Liver (tissue), 9 donors: ENCODE data around the gene OSMR. TPM values are rescaled to one million over a fixed set of nuclear protein-coding genes. Genes with fewer than 3 reads are reported as not detected.

Source experiments
- DNase-seq: peaks from one replicate; pipeline ENCODE4 v3.0.0-alpha.2; 2017; ENCODE audit warnings: low spot score
- H3K27ac ChIP-seq, 2 donors: one replicate each; pipeline ENCODE4 v1.7.0; 2013; ENCODE audit warnings: inconsistent platforms in 2 of 2, low read length in 2 of 2, control low read depth in 1 of 2, low read depth in 1 of 2, mild to moderate bottlenecking in 1 of 2
- H3K27me3 ChIP-seq, 4 donors: one replicate each; pipeline versions ENCODE4 v1.6.1 to v1.7.0; 2013; ENCODE audit warnings: low read length in 3 of 4, inconsistent platforms in 1 of 4, mild to moderate bottlenecking in 1 of 4, moderate library complexity in 1 of 4; ENCODE audit not compliant: control insufficient read depth in 4 of 4, insufficient read depth in 4 of 4
- H3K36me3 ChIP-seq, 4 donors: one replicate each; pipeline versions ENCODE4 v1.6.1 to v1.7.0; 2013; ENCODE audit warnings: low read length in 3 of 4, mild to moderate bottlenecking in 3 of 4, low read depth in 1 of 4, moderate library complexity in 1 of 4; ENCODE audit not compliant: control insufficient read depth in 4 of 4, insufficient read depth in 3 of 4
- H3K4me1 ChIP-seq, 4 donors: one replicate each; pipeline versions ENCODE4 v1.6.1 to v1.7.0; 2013; ENCODE audit warnings: low read length in 3 of 4, mild to moderate bottlenecking in 3 of 4, moderate library complexity in 1 of 4; ENCODE audit not compliant: control insufficient read depth in 4 of 4, insufficient read depth in 4 of 4
- H3K4me3 ChIP-seq, 3 donors: one replicate each; pipeline versions ENCODE4 v1.6.1 to v1.7.0; 2013; ENCODE audit warnings: low read length in 3 of 3, control low read depth in 1 of 3, low read depth in 1 of 3, mild to moderate bottlenecking in 1 of 3
- H3K9ac ChIP-seq, 2 donors: one replicate each; pipeline ENCODE4 v1.7.0; 2013; ENCODE audit warnings: low read length in 2 of 2, mild to moderate bottlenecking in 2 of 2, moderate library complexity in 2 of 2, control low read depth in 1 of 2, low read depth in 1 of 2
- H3K9me3 ChIP-seq, 4 donors: one replicate each; pipeline versions ENCODE4 v1.6.1 to v1.7.0; 2013; ENCODE audit warnings: low read length in 3 of 4; ENCODE audit not compliant: control insufficient read depth in 4 of 4
- ATF3 ChIP-seq: IDR thresholded peaks from 2 replicates; pipeline ENCODE4 v1.6.1; 2016; ENCODE audit warnings: antibody characterized with exemption
- EGR1 ChIP-seq, 2 donors: IDR thresholded peaks; 2 replicates each; pipeline ENCODE4 v1.6.1; 2016 to 2018; ENCODE audit warnings: antibody characterized with exemption in 2 of 2, low read depth in 2 of 2
- GABPA ChIP-seq, 2 donors: IDR thresholded peaks in 1 of 2; conservative IDR thresholded peaks in 1 of 2; 2 replicates each; pipeline ENCODE4 v1.6.1; 2016; ENCODE audit warnings: antibody characterized with exemption in 2 of 2, mild to moderate bottlenecking in 1 of 2, moderate library complexity in 1 of 2
- HNF4A ChIP-seq, 2 donors: conservative IDR thresholded peaks; 2 replicates each; pipeline ENCODE4 v1.6.1; 2016; ENCODE audit warnings: antibody characterized with exemption in 2 of 2, mild to moderate bottlenecking in 2 of 2
- JUND ChIP-seq, 2 donors: IDR thresholded peaks; 2 replicates each; pipeline ENCODE4 v1.6.1; 2016; ENCODE audit warnings: antibody characterized with exemption in 2 of 2
- NR2F2 ChIP-seq: IDR thresholded peaks from 2 replicates; pipeline ENCODE4 v1.6.1; 2016; ENCODE audit warnings: antibody characterized with exemption
- SP1 ChIP-seq: IDR thresholded peaks from 2 replicates; pipeline ENCODE4 v1.6.1; 2018; ENCODE audit warnings: antibody characterized with exemption, mild to moderate bottlenecking
- TAF1 ChIP-seq: conservative IDR thresholded peaks from 2 replicates; pipeline ENCODE4 v1.6.1; 2016; ENCODE audit warnings: antibody characterized with exemption, mild to moderate bottlenecking
- YY1 ChIP-seq: IDR thresholded peaks from 2 replicates; pipeline ENCODE4 v1.6.1; 2016; ENCODE audit warnings: antibody characterized with exemption, mild to moderate bottlenecking
- ZBTB33 ChIP-seq: IDR thresholded peaks from 2 replicates; pipeline ENCODE4 v1.6.1; 2016; ENCODE audit warnings: antibody characterized with exemption
- WGBS: extraction: QIAGEN DNeasy Blood & Tissue Kit; methylation state at CpG from one replicate; pipeline ENCODE4 v1.1.7; 2013; 5-methylcytosine and 5-hydroxymethylcytosine counted together
- polyA plus RNA-seq, 2 donors: library from polyadenylated mRNA; stranded (reverse) in 1 of 2; unstranded in 1 of 2; fragments of 200-250 nt in 1 of 2; fragments of >200 nt in 1 of 2; fragmentation: Nextera tagmentation in 1 of 2; extraction: Ambion mirVana in 1 of 2; gene quantifications; one replicate each; pipeline versions ENCODE4 v1.2.1 to v1.2.3, GENCODE V29; 2013 to 2015
- total RNA-seq, 2 donors: library from RNA; depleted of rRNA; stranded (reverse); fragments of >200 nt; gene quantifications; one replicate each; pipeline ENCODE4 v1.2.3, GENCODE V29; 2014
- TF ChIP-seq, protein P1 (sequence below): IDR thresholded peaks from 2 replicates; pipeline ENCODE4 v1.6.1; 2016; ENCODE audit warnings: antibody characterized with exemption, mild to moderate bottlenecking
- TF ChIP-seq, protein P2 (sequence below): fragments of 150-350 bp; IDR thresholded peaks from 2 replicates; pipeline ENCODE4 v1.5.1; 2017; ENCODE audit warnings: improper control_type of control experiment, low read depth, low read length; ENCODE audit not compliant: missing input control
- TF ChIP-seq, protein P3 (sequence below): IDR thresholded peaks from 2 replicates; pipeline ENCODE4 v1.6.1; 2016; ENCODE audit warnings: antibody characterized with exemption
- donor health status: healthy.
- donor health status: healthy.
- donor health status: healthy.
- donor health status: healthy.
- donor health status: healthy.

Gene OSMR
- total and polyA plus RNA-seq, 4 donors, result 4.3 to 34.5 (median 11.7) TPM

GRCh38 chr5:38941912-38942311 is 96.1 kb downstream of the OSMR start:
- Histone ChIP-seq H3K4me3 (no peak overlapping the region), H3K27ac (no peak overlapping the region), H3K27me3 (no peaks in the 10 kb centered on the region), H3K9me3 (no peaks in the 10 kb centered on the region), H3K4me1 (no peaks in the 10 kb centered on the region), H3K36me3 (peaks cover 6 to 54% (median 32%) of the 10 kb centered on the region in 4 donors), H3K9ac (no peak overlapping the region)
- TF ChIP-seq JUND (IDR thresholded peaks at IDR 0.05) (no peak), YY1 (no peak)
- TF ChIP-seq, protein P1, sequence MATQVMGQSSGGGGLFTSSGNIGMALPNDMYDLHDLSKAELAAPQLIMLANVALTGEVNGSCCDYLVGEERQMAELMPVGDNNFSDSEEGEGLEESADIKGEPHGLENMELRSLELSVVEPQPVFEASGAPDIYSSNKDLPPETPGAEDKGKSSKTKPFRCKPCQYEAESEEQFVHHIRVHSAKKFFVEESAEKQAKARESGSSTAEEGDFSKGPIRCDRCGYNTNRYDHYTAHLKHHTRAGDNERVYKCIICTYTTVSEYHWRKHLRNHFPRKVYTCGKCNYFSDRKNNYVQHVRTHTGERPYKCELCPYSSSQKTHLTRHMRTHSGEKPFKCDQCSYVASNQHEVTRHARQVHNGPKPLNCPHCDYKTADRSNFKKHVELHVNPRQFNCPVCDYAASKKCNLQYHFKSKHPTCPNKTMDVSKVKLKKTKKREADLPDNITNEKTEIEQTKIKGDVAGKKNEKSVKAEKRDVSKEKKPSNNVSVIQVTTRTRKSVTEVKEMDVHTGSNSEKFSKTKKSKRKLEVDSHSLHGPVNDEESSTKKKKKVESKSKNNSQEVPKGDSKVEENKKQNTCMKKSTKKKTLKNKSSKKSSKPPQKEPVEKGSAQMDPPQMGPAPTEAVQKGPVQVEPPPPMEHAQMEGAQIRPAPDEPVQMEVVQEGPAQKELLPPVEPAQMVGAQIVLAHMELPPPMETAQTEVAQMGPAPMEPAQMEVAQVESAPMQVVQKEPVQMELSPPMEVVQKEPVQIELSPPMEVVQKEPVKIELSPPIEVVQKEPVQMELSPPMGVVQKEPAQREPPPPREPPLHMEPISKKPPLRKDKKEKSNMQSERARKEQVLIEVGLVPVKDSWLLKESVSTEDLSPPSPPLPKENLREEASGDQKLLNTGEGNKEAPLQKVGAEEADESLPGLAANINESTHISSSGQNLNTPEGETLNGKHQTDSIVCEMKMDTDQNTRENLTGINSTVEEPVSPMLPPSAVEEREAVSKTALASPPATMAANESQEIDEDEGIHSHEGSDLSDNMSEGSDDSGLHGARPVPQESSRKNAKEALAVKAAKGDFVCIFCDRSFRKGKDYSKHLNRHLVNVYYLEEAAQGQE, result no peak
- no peak for DNase-seq
- 95% methylated on average over 2 of the region's 2 CpGs for WGBS

DNA sequence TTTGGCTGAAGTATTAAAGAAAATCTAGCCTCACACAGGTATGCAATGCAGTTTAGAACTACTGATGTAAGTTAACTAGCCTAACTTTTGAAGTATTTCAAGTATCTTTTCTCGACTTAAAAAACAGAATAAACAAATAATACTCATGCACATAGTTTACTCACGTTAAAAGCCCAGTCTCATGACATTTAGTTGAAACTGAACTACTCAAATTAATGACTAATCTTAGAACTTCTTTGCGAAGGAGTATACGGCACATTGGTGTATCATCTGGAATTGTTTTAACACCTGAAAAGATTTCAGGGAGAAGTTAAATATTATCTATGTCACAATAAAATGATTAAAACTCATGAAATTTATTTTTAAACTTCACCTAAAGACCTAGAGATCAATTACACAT is 98.5 kb downstream of the OSMR start:
- Histone ChIP-seq H3K36me3 (peaks cover 6 to 62% (median 39%) of the 10 kb centered on the region in 4 donors), H3K27me3 (no peaks in the 10 kb centered on the region)
- 94% methylated on average over 4 of the region's 4 CpGs for WGBS

DNA sequence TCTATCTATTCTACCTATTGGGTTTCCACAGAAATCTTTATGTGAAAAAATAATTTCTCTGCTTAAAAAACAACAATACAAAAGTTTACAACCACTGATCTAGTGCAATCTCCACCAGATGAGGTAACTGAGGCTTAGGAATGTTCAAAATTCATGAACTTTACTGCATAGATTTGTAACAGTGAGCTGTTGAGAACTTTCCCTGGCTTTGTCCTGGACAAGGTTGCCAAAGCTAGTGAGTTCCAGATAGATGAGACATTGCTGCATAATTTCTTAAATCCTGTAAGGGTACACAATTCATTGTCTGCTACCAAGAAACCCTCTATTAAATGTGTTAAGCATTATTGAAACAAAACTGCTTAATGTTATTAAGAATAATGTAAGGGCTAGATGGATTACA is 102.7 kb downstream of the OSMR start:
- DNase-seq, result no peak
- Histone ChIP-seq H3K36me3 (peaks cover 9 to 73% (median 56%) of the 10 kb centered on the region in 4 donors), H3K4me3 (no peak overlapping the region), H3K27ac (no peak overlapping the region), H3K9ac (no peak overlapping the region), H3K9me3 (no peaks in the 10 kb centered on the region), H3K27me3 (no peaks in the 10 kb centered on the region), H3K4me1 (no peaks in the 10 kb centered on the region)
- TF ChIP-seq YY1 (no peak), ZBTB33 (no peak), HNF4A (conservative IDR thresholded peaks at IDR 0.05) (no peak), EGR1 (IDR thresholded peaks at IDR 0.05; ENCODE audit: low read depth in 2 of 2) (no peak), GABPA (IDR thresholded peaks at IDR 0.05 in 1 of 2, conservative IDR thresholded peaks at IDR 0.05 in 1 of 2) (no peak), ATF3 (no peak)
- TF ChIP-seq, protein P1, result no peak
- TF ChIP-seq, protein P2, sequence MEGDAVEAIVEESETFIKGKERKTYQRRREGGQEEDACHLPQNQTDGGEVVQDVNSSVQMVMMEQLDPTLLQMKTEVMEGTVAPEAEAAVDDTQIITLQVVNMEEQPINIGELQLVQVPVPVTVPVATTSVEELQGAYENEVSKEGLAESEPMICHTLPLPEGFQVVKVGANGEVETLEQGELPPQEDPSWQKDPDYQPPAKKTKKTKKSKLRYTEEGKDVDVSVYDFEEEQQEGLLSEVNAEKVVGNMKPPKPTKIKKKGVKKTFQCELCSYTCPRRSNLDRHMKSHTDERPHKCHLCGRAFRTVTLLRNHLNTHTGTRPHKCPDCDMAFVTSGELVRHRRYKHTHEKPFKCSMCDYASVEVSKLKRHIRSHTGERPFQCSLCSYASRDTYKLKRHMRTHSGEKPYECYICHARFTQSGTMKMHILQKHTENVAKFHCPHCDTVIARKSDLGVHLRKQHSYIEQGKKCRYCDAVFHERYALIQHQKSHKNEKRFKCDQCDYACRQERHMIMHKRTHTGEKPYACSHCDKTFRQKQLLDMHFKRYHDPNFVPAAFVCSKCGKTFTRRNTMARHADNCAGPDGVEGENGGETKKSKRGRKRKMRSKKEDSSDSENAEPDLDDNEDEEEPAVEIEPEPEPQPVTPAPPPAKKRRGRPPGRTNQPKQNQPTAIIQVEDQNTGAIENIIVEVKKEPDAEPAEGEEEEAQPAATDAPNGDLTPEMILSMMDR, result no peak

More for the DNA sequence above, 98.5 kb downstream of the OSMR start:
- H3K9ac ChIP-seq, result no peak overlapping the region
- H3K9me3 ChIP-seq, result no peaks in the 10 kb centered on the region
- no peak overlapping the region for H3K4me3 ChIP-seq
- no peak overlapping the region for H3K27ac ChIP-seq
- TF ChIP-seq SP1 (no peak), NR2F2 (no peak), HNF4A (conservative IDR thresholded peaks at IDR 0.05) (no peak), EGR1 (IDR thresholded peaks at IDR 0.05; ENCODE audit: low read depth in 2 of 2) (no peak), GABPA (IDR thresholded peaks at IDR 0.05 in 1 of 2, conservative IDR thresholded peaks at IDR 0.05 in 1 of 2) (no peak), TAF1 (no peak)
- TF ChIP-seq, protein P3, sequence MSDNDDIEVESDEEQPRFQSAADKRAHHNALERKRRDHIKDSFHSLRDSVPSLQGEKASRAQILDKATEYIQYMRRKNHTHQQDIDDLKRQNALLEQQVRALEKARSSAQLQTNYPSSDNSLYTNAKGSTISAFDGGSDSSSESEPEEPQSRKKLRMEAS, result no peak
- no peak for DNase-seq
- H3K4me1 ChIP-seq, result no peaks in the 10 kb centered on the region
